ENCODE results near the gene DNAL4. TPM values are rescaled to one million over a fixed set of nuclear protein-coding genes. Genes with fewer than 3 reads are reported as not detected.
A peak's percentile ranks its signal among the peaks of the same experiment; 100 is the strongest.

The DNAL4 gene
- polyA plus RNA-seq, 3 donors, result 8.9 to 9.3 (median 9.0) TPM

DNA sequence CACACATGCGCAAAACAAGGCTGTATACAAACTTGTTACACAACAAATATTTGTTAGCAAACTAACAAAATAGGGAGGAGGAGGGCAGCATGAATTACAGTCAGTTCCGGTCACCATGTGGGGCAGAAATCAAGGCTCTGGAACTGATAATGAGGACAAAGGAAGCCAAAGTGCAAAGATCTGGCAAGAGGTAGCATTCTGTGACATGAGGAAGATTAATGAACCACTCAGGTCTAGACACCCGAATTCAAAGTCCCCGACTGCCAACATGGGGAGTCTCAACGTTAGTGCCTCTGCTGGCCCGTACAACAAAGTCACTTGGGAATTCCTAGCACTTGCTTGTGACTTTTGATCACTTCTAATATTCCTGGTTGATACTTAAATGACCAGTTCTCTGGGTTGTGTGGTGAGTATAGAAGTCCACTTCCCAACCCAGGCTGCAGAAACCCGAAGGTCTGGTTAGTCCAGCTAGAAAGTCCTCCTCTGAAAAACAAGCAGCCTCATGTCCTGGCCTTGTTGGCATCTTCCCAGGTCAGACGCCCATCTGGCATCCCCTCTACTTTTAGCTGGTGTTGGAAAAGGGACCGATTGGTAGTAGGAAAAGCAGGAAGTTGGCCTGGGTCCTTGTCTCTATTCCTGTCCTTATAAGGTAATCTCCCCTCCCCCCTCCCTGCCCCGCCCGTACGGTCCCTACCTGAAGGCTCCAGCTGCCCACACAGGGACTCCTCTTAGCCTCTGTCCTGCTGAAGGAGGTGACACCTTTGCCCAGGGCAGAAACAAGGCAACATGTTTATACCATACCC, 39.8 kb downstream of the DNAL4 start:
- H3K4me3 ChIP-seq (replicated peaks in 1 of 3; ENCODE audit: low read depth in 2 of 3, low read length in 3 of 3), result peak overlapping the region; percentile 88 to 98 (median 92)
- H4K20me1 ChIP-seq (ENCODE audit: insufficient read depth, low read length), result peaks cover 34% of the 10 kb centered on the region
- peaks cover 71 to 79% of the 10 kb centered on the region in 2 donors for H3K4me1 ChIP-seq (ENCODE audit: control insufficient read depth in 1 of 2, insufficient read depth in 2 of 2, low read length in 2 of 2)
- peak in 2 of 3 donors; percentile 38 to 42 for DNase-seq
- no peaks in the 10 kb centered on the region for H3K9me3 ChIP-seq (replicated peaks in 1 of 2; ENCODE audit: control insufficient read depth in 1 of 2, insufficient read depth in 1 of 2, low read length in 2 of 2)
- Mint-ChIP-seq H3K27ac (peak overlapping the region; percentile 98 to 100 (median 99)), H3K4me1 (peaks cover 71% of the 10 kb centered on the region), H3K9me3 (peaks cover 0 to 3% (median 0%) of the 10 kb centered on the region in 7 donors), H3K27me3 (ENCODE audit: low read depth in 3 of 3) (peaks cover 0 to 3% (median 0%) of the 10 kb centered on the region in 3 donors), H3K36me3 (peaks cover 31 to 48% of the 10 kb centered on the region in 2 donors), H3K4me3 (peak overlapping the region; percentile 93 to 97)
- peaks cover 81% of the 10 kb centered on the region for H3K79me2 ChIP-seq (ENCODE audit: insufficient read depth, low read length)
- intact Hi-C loops (cut with micrococcal nuclease), result loop anchor here (5.0 to 10.0 kb wide), 3 partner anchors 47 to 771 kb away; partner anchors contain the start of genes ATF4 (in 1 of the 2) and GTPBP1 (in 1 of the 2)
- H3K9ac ChIP-seq (ENCODE audit: insufficient read depth, low read length, poor library complexity, severe bottlenecking), result peak overlapping the region; percentile 91
- no peak overlapping the region for H2AFZ ChIP-seq (ENCODE audit: insufficient read depth, low read depth, low read length, poor library complexity, severe bottlenecking)
- no peaks in the 10 kb centered on the region for H3K27me3 ChIP-seq (ENCODE audit: control insufficient read depth in 2 of 2, insufficient read depth in 2 of 2, low read length in 2 of 2)
- peak overlapping the region; percentile 99 to 100 for H3K27ac ChIP-seq (ENCODE audit: low read depth in 1 of 2, low read length in 2 of 2)
- TF ChIP-seq CTCF (IDR thresholded peaks at IDR 0.05), result no peak
- H3K36me3 ChIP-seq (replicated peaks in 1 of 2; ENCODE audit: control insufficient read depth in 1 of 2, insufficient read depth in 2 of 2, low read length in 2 of 2), result peaks cover 26 to 33% of the 10 kb centered on the region in 2 donors
- 27% methylated on average over 3 of the region's 12 CpGs for WGBS (ENCODE audit: insufficient coverage)
- H3K4me2 ChIP-seq (replicated peaks; ENCODE audit: extremely low read depth, low read length, poor library complexity, severe bottlenecking), result peak overlapping the region; percentile 99

DNA sequence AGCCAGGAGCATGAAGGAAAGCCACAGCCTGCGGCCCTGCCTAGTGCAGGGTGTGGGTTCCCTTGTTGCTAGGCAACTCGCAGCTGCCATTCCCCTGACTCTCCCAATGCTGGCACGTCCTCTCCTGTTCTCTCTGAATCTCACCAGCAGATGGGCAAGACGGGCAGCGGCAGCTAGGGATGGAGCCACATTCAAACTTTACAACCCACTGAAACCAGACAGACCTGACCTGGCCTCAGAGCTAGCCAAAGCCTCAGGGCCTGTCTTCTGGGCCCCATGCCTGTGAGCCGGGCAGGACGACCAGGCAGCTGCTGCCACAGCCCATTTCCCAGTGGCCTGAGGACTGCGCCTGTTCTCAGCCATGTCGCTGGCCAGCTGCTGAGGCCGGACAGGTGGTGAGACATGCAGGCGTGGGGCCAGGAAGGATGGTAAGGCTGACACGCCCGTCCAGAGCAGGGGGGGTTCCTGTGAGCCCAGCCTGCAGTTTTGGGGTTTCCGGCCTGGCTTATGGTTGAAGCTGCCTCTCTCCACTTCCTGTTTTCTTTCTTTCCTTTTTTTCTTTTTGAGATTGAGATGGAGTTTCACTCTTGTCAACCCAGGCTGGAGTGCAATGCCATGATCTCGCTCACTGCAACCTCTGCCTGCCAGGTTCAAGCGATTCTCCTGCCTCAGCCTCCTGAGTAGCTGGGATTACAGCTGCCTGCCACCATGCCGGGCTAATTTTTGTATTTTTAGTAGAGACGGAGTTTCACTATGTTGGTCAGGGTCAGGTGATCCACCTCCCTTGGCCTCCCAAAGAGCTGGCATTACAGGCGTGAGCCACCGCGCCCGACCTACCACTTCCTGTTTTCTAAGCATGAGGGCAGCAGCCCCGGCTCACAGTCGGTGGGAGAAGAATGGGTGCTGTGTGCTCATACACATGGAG, 42.3 kb downstream of the DNAL4 start:
- intact Hi-C loops (cut with micrococcal nuclease), result loop anchor here (5.0 to 10.0 kb wide), 3 partner anchors 44 to 773 kb away; partner anchors contain the start of genes ATF4 (in 1 of the 2) and GTPBP1 (in 1 of the 2)
- peak overlapping the region; percentile 89 to 99 for H3K27ac ChIP-seq (ENCODE audit: low read depth in 1 of 2, low read length in 2 of 2)
- Mint-ChIP-seq H3K4me1 (peaks cover 49% of the 10 kb centered on the region), H3K4me3 (peak overlapping the region; percentile 73 to 85), H3K9me3 (peaks cover 0 to 3% (median 0%) of the 10 kb centered on the region in 7 donors), H3K27ac (peak overlapping the region; percentile 96 to 100 (median 98)), H3K36me3 (peaks cover 52 to 70% of the 10 kb centered on the region in 2 donors), H3K27me3 (ENCODE audit: low read depth in 3 of 3) (peaks cover 0 to 3% (median 0%) of the 10 kb centered on the region in 3 donors)
- WGBS (ENCODE audit: insufficient coverage), result 1% methylated on average over 12 of the region's 24 CpGs
- no peaks in the 10 kb centered on the region for H3K9me3 ChIP-seq (replicated peaks in 1 of 2; ENCODE audit: control insufficient read depth in 1 of 2, insufficient read depth in 1 of 2, low read length in 2 of 2)
- H3K27me3 ChIP-seq (ENCODE audit: control insufficient read depth in 2 of 2, insufficient read depth in 2 of 2, low read length in 2 of 2), result no peaks in the 10 kb centered on the region
- peak overlapping the region; percentile 99 for H3K4me2 ChIP-seq (replicated peaks; ENCODE audit: extremely low read depth, low read length, poor library complexity, severe bottlenecking)
- DNase-seq, result peak; percentile 80 to 92 (median 85)
- H3K4me1 ChIP-seq (ENCODE audit: control insufficient read depth in 1 of 2, insufficient read depth in 2 of 2, low read length in 2 of 2), result peaks cover 53 to 58% of the 10 kb centered on the region in 2 donors
- no peak for TF ChIP-seq CTCF (IDR thresholded peaks at IDR 0.05)
- peaks cover 57% of the 10 kb centered on the region for H4K20me1 ChIP-seq (ENCODE audit: insufficient read depth, low read length)
- peak overlapping the region in 2 of 3 experiments; percentile 13 to 98 for H3K4me3 ChIP-seq (replicated peaks in 1 of 3; ENCODE audit: low read depth in 2 of 3, low read length in 3 of 3)
- H2AFZ ChIP-seq (ENCODE audit: insufficient read depth, low read depth, low read length, poor library complexity, severe bottlenecking), result no peak overlapping the region
- peaks cover 80% of the 10 kb centered on the region for H3K79me2 ChIP-seq (ENCODE audit: insufficient read depth, low read length)
- H3K9ac ChIP-seq (ENCODE audit: insufficient read depth, low read length, poor library complexity, severe bottlenecking), result peak overlapping the region; percentile 55
- peaks cover 48 to 58% of the 10 kb centered on the region in 2 donors for H3K36me3 ChIP-seq (replicated peaks in 1 of 2; ENCODE audit: control insufficient read depth in 1 of 2, insufficient read depth in 2 of 2, low read length in 2 of 2)
